Trophoblast cell (in vitro differentiated cells and primary cell): Measurements from ENCODE around the gene SLC37A1.

Experiments
- DNase-seq, 2 donors: peaks; one replicate each; pipeline ENCODE4 v3.0.0-alpha.2; 2016
- H2AFZ ChIP-seq: 2 replicates; pipeline ENCODE4 v1.6.1; 2013; ENCODE audit warnings: low read length, moderate library complexity, mild to moderate bottlenecking; ENCODE audit not compliant: insufficient read depth, poor library complexity
- H2AK5ac ChIP-seq: 2 replicates; pipeline ENCODE4 v1.6.1; 2013; ENCODE audit warnings: mild to moderate bottlenecking, low read length
- H2BK120ac ChIP-seq: 2 replicates; pipeline ENCODE4 v1.6.1; 2013; ENCODE audit warnings: low read length, mild to moderate bottlenecking, moderate library complexity; ENCODE audit not compliant: insufficient read depth, poor library complexity
- H2BK12ac ChIP-seq: 2 replicates; pipeline ENCODE4 v1.6.1; 2013; ENCODE audit warnings: mild to moderate bottlenecking, low read length, moderate library complexity
- H2BK5ac ChIP-seq: 2 replicates; pipeline ENCODE4 v1.6.1; 2013; ENCODE audit warnings: low read length, low read depth, moderate library complexity, mild to moderate bottlenecking; ENCODE audit not compliant: poor library complexity
- H3K14ac ChIP-seq: 2 replicates; pipeline ENCODE4 v1.6.1; 2013; ENCODE audit warnings: mild to moderate bottlenecking, low read length
- H3K18ac ChIP-seq: 2 replicates; pipeline ENCODE4 v1.6.1; 2013; ENCODE audit warnings: mild to moderate bottlenecking, low read length
- H3K23ac ChIP-seq: 2 replicates; pipeline ENCODE4 v1.6.1; 2013; ENCODE audit warnings: low read length
- H3K27ac ChIP-seq: 2 replicates; pipeline ENCODE4 v1.5.1; 2013; ENCODE audit warnings: low read depth, mild to moderate bottlenecking, inconsistent platforms, low read length, moderate library complexity
- H3K27me3 ChIP-seq: 2 replicates; pipeline ENCODE4 v1.6.1; 2013; ENCODE audit warnings: inconsistent platforms, mild to moderate bottlenecking, low read length, moderate library complexity; ENCODE audit not compliant: insufficient read depth
- H3K36me3 ChIP-seq, 2 experiments: 1 replicate in 1 of 2; 2 replicates in 1 of 2; pipeline ENCODE4 v1.6.1; 2013; ENCODE audit warnings: low read length in 2 of 2, mild to moderate bottlenecking in 2 of 2, moderate library complexity in 1 of 2; ENCODE audit not compliant: insufficient read depth in 2 of 2, control insufficient read depth in 1 of 2
- H3K4ac ChIP-seq: 2 replicates; pipeline ENCODE4 v1.6.1; 2013; ENCODE audit warnings: low read depth, mild to moderate bottlenecking, low read length, moderate library complexity
- H3K4me1 ChIP-seq, 2 experiments: 1 replicate in 1 of 2; 2 replicates in 1 of 2; pipeline ENCODE4 v1.6.1; 2013; ENCODE audit warnings: low read length in 2 of 2, mild to moderate bottlenecking in 2 of 2, moderate library complexity in 1 of 2; ENCODE audit not compliant: insufficient read depth in 2 of 2, control insufficient read depth in 1 of 2
- H3K4me2 ChIP-seq: 2 replicates; pipeline ENCODE4 v1.6.1; 2013; ENCODE audit warnings: inconsistent platforms, mild to moderate bottlenecking, low read length, moderate library complexity
- H3K4me3 ChIP-seq: 2 replicates; pipeline ENCODE4 v1.5.1; 2013; ENCODE audit warnings: mild to moderate bottlenecking, low read depth, low read length, inconsistent platforms
- H3K79me1 ChIP-seq: one replicate; pipeline ENCODE4 v1.6.1; 2013; ENCODE audit warnings: low read length
- H3K79me2 ChIP-seq: 2 replicates; pipeline ENCODE4 v1.6.1; 2013; ENCODE audit warnings: low read length, mild to moderate bottlenecking; ENCODE audit not compliant: control insufficient read depth, insufficient read depth, poor library complexity
- H3K9ac ChIP-seq: 2 replicates; pipeline ENCODE4 v1.6.1; 2013; ENCODE audit warnings: mild to moderate bottlenecking, low read length
- H3K9me3 ChIP-seq: 2 replicates; pipeline ENCODE4 v1.6.1; 2013; ENCODE audit warnings: low read depth, mild to moderate bottlenecking, control low read depth, inconsistent platforms, low read length; ENCODE audit not compliant: insufficient read depth
- H4K12ac ChIP-seq: 2 replicates; pipeline ENCODE4 v1.6.1; 2013; ENCODE audit warnings: low read depth, mild to moderate bottlenecking, low read length, moderate library complexity
- H4K8ac ChIP-seq: 2 replicates; pipeline ENCODE4 v1.6.1; 2013; ENCODE audit warnings: low read depth, mild to moderate bottlenecking, low read length, moderate library complexity
- H4K91ac ChIP-seq: one replicate; pipeline ENCODE4 v1.6.1; 2013; ENCODE audit warnings: low read depth, mild to moderate bottlenecking, low read length, moderate library complexity
- whole genome bisulfite sequencing: extraction: QIAGEN DNeasy Blood & Tissue Kit; methylation state at CpG from one replicate; pipeline ENCODE4 v1.1.7; 2013; ENCODE audit warnings: missing lambda C conversion rate; ENCODE audit not compliant: insufficient read length, insufficient coverage; ENCODE audit errors: extremely low coverage; 5-methylcytosine and 5-hydroxymethylcytosine counted together

SLC37A1 gene

DNA sequence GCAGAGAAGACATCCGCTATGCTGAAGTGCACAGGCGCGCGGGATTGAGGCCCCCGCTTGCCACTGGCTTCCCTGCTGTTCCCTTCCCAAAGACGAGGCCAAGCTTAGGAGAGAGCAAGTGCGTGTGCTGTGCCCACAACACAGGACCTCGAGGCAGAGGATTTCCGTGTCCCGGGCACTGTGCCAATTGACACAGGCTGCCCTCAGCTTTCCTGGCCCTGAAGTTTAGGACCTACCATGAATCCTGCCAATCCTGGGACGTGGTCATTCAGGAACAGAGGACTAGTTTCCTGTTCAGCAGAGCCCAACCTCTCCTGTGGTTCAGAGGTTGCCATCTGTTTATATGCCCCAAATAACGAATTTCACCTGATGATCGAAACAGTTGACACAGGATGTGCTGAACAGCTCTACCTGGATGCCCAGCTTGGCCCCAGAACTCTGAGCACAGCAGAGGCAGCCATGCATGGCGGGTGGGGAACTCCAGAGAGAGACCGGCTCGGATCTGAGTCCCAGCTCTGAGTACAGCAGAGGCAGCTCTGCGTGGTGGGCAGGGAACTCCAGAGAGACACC lies 22.0 kb downstream of the SLC37A1 start:
- Histone ChIP-seq H3K14ac (no peak overlapping the region), H3K4me1 (no peaks in the 10 kb centered on the region), H2BK5ac (no peak overlapping the region), H2AFZ (no peak overlapping the region), H3K4me3 (no peak overlapping the region), H3K18ac (no peak overlapping the region), H3K9me3 (no peaks in the 10 kb centered on the region), H3K9ac (no peak overlapping the region), H2AK5ac (no peak overlapping the region), H3K27me3 (no peaks in the 10 kb centered on the region), H3K36me3 (peaks cover 16 to 41% of the 10 kb centered on the region in 2 experiments), H2BK120ac (no peak overlapping the region), H3K23ac (no peak overlapping the region), H3K79me2 (no peaks in the 10 kb centered on the region), H4K91ac (no peak overlapping the region), H4K12ac (no peak overlapping the region), H3K4me2 (no peak overlapping the region), H4K8ac (no peak overlapping the region), H3K79me1 (no peaks in the 10 kb centered on the region), H3K4ac (no peak overlapping the region), H2BK12ac (no peak overlapping the region), H3K27ac (no peak overlapping the region)
- WGBS = no CpG with 5 or more reads among the region's 17 CpGs
- no peak for DNase-seq

DNA sequence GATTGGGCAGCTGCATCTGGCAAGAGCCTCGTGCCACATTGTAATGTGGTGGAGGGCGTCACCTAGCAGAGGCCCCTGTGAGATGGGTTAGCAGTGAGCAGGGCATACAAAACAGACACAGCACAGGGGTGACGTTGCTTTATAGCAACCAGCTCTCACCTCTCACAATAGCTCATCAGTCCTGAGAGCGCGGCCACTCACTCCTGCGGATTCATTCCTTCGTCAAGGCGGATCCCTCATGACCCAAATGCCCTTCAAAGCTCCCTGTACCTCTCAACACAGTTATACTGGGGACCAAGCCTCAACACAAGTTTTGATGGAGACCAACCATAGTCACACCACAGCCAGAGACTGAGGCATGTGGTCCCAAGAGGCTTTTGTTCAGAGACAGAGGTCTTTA lies 22.9 kb downstream of the SLC37A1 start:
- Histone ChIP-seq H3K4me2 (no peak overlapping the region), H3K4me3 (no peak overlapping the region), H4K91ac (no peak overlapping the region), H3K23ac (no peak overlapping the region), H2BK12ac (no peak overlapping the region), H3K4me1 (no peaks in the 10 kb centered on the region), H3K79me2 (no peaks in the 10 kb centered on the region), H3K9ac (no peak overlapping the region), H3K4ac (no peak overlapping the region), H3K27me3 (no peaks in the 10 kb centered on the region), H2AK5ac (no peak overlapping the region), H4K12ac (no peak overlapping the region), H3K79me1 (no peaks in the 10 kb centered on the region), H3K27ac (no peak overlapping the region), H2AFZ (no peak overlapping the region), H3K9me3 (no peaks in the 10 kb centered on the region), H3K18ac (no peak overlapping the region), H2BK5ac (no peak overlapping the region), H4K8ac (no peak overlapping the region), H2BK120ac (no peak overlapping the region), H3K36me3 (peaks cover 18 to 41% of the 10 kb centered on the region in 2 experiments), H3K14ac (no peak overlapping the region)
- WGBS = no CpG with 5 or more reads among the region's 8 CpGs
- DNase-seq = no peak

DNA sequence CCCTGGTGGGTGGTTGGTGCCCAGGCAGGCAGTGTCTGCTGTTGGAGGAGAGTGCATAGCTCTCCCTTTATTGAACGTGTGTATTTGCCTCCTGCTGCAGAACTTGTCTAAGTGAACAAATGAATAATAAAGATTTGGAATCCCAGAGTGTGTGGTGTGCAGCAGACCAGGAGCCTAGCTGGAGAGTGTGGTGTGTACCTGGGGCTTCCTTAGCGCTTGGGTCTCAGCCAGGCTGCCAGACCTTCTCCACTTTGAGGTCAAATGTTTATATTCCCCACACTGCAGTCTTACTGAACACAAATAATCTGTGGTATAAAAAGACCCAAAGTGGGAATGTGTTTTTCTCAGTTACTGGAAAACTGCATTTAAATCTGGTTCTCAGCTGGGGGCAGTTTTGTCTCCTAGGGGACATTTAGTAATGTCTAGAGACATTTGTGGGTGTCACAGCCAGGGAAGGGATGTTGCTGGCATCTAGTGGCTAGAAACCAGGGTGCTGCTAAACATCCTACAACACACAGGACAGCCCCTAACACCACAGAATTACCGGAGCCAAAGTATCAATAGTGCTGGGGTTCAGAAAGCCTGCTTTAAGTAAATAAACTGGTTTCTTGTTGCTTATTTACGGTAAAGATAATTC lies 23.6 kb downstream of the SLC37A1 start:
- Histone ChIP-seq H3K4me3 (no peak overlapping the region), H4K12ac (no peak overlapping the region), H3K4me1 (no peaks in the 10 kb centered on the region), H3K4me2 (no peak overlapping the region), H4K91ac (no peak overlapping the region), H2AFZ (no peak overlapping the region), H3K18ac (no peak overlapping the region), H3K9me3 (no peaks in the 10 kb centered on the region), H3K27ac (no peak overlapping the region), H3K9ac (no peak overlapping the region), H3K79me2 (no peaks in the 10 kb centered on the region), H2AK5ac (no peak overlapping the region), H3K23ac (no peak overlapping the region), H3K14ac (no peak overlapping the region), H3K36me3 (peaks cover 22 to 41% of the 10 kb centered on the region in 2 experiments), H2BK5ac (no peak overlapping the region), H3K4ac (no peak overlapping the region), H3K27me3 (no peaks in the 10 kb centered on the region), H2BK12ac (no peak overlapping the region), H3K79me1 (no peaks in the 10 kb centered on the region), H4K8ac (no peak overlapping the region), H2BK120ac (no peak overlapping the region)
- DNase-seq = no peak
- no CpG with 5 or more reads among the region's 4 CpGs for WGBS

DNA sequence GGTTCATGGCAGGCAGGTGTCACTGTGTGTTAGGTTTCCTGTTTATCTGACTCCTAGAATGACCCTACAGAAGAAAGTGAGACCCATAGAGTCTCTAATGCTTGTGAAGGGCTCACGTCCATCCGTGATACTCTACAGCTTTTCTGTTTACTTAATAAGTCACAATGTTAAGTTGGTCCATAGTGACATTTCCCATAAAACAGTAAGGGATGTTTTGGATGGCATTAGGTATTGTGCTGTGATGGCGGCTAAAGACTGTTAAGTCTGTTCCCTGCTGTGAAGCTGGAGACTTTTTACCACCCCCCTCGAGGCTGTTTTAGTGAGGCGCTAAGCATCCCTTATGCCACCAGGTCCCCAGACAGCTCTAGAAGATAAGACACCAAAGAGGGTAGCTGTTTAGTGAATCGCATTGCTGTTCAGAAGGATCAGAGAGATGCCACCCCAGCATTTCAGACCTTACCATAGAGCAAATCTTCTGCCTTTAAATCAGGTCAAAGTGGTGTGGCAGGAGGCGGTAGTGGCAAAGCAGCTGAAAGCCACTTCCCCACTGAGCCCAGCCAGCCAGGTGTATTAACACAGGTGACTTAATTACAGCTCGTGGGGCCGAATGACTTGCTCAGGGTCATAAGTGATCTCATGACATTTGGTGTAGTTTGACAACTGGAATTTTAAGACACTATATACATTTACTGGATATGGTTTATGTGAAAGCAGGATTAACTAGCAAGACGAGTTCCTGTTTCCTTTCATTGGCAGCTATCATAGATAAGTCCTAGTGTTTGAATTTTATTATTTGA lies 25.0 kb downstream of the SLC37A1 start:
- H3K14ac ChIP-seq = no peak overlapping the region
- no peak overlapping the region for H3K18ac ChIP-seq
- no peaks in the 10 kb centered on the region for H3K9me3 ChIP-seq
- WGBS = no CpG with 5 or more reads among the region's 10 CpGs
- H3K36me3 ChIP-seq = peaks cover 27 to 45% of the 10 kb centered on the region in 2 experiments
- no peak overlapping the region for H3K4me2 ChIP-seq
- H3K27ac ChIP-seq = no peak overlapping the region
- H2AFZ ChIP-seq = no peak overlapping the region
- H3K4me1 ChIP-seq = no peaks in the 10 kb centered on the region
- H2BK5ac ChIP-seq = no peak overlapping the region
- H4K12ac ChIP-seq = no peak overlapping the region
- no peak overlapping the region for H3K4ac ChIP-seq
- no peak overlapping the region for H3K4me3 ChIP-seq
- no peaks in the 10 kb centered on the region for H3K79me2 ChIP-seq
- H2BK12ac ChIP-seq = no peak overlapping the region
- H2BK120ac ChIP-seq = no peak overlapping the region
- H2AK5ac ChIP-seq = no peak overlapping the region
- H3K9ac ChIP-seq = no peak overlapping the region
- H3K27me3 ChIP-seq = no peaks in the 10 kb centered on the region
- H3K23ac ChIP-seq = no peak overlapping the region
- no peak for DNase-seq
- no peak overlapping the region for H4K91ac ChIP-seq
- H4K8ac ChIP-seq = no peak overlapping the region
- H3K79me1 ChIP-seq = no peaks in the 10 kb centered on the region
